ENCODE data around the gene HS3ST4.

GRCh38 chr16:25812215-25812614 lies 120.5 kb downstream of the HS3ST4 start:
- no peak for TF ChIP-seq POLR2A (IDR thresholded peaks at IDR 0.05)
- no peak for TF ChIP-seq CTCF (IDR thresholded peaks at IDR 0.05)

Data from suprapubic skin (tissue), 3 donors.